ENCODE measurements around the gene FBL. TPM values are rescaled to one million over a fixed set of nuclear protein-coding genes. Genes with fewer than 3 reads are reported as not detected.

FBL gene
- total RNA-seq, 1 donor from 2014 or later, result 547 TPM

DNA sequence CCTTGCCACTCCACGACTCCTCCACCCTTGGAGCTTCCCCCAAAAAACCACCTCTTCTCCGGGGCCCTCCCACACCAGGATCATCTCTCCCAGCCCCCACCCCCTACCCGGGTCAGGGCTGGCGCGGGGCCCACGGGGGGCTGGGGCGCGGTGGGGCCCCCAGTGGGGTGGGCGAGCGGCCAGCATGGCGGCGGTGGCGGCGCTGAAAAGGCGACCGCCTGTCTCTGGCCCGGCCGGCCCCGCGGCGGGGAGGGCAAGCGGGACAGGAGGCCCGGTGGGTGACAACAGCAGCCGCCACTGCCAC lies 13.1 kb downstream of the FBL start:
- Mint-ChIP-seq H3K4me3 (ENCODE audit: low read depth) (peak overlapping the region; percentile 51), H3K27me3 (ENCODE audit: low read depth) (no peaks in the 10 kb centered on the region), H3K4me1 (ENCODE audit: low read depth) (peaks cover 28% of the 10 kb centered on the region), H3K9me3 (no peaks in the 10 kb centered on the region), H3K36me3 (ENCODE audit: low read depth) (peaks cover 64% of the 10 kb centered on the region), H3K27ac (peak overlapping the region; percentile 54)
- no peak for DNase-seq (ENCODE audit: low spot score)
- intact Hi-C loops (cut with micrococcal nuclease), result loop anchor here (1.0 to 5.0 kb wide), 2 partner anchors 9 to 139 kb away; partner anchors contain the start of gene PSMC4

DNA sequence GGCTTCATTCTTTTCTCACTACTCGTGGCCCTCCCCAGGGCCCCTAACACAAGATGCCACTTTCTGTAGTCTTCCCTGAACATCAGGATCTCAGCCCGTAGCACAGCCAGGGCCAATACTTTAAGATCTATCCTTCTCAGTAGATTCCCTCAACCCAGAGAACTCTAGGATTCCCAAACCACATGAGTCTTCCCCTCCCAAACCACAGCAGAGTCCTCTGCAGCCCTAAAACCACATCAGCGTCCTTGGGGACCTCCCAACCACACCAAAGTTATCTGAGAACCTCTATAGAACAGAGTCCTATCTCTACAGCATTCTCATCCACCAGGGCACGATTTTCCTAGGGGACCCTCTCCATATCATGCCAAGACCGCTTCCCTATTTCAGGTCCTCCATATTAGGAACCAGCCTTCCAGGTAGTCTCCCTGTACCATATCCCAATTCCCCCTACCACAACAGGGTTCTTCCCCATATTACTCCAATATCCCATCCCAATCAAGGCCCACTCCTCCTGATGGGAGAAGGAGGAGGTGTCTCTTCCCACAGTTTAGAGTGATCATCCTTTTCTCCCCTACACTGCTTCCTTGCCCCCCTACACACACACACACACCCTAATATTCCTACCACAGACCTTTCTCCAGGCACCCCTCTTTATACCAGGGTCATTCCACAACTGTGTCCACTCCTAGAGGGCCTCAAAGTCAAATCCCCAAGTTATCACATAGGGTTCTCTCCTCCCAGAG lies 13.7 kb downstream of the FBL start:
- intact Hi-C loops (cut with micrococcal nuclease), result loop anchor here (1.0 to 5.0 kb wide), 2 partner anchors 8 to 140 kb away; partner anchors contain the start of gene PSMC4
- Mint-ChIP-seq H3K9me3 (no peaks in the 10 kb centered on the region), H3K4me3 (ENCODE audit: low read depth) (peak overlapping the region; percentile 51), H3K27ac (peak overlapping the region; percentile 54), H3K36me3 (ENCODE audit: low read depth) (peaks cover 63% of the 10 kb centered on the region), H3K4me1 (ENCODE audit: low read depth) (peaks cover 28% of the 10 kb centered on the region), H3K27me3 (ENCODE audit: low read depth) (no peaks in the 10 kb centered on the region)
- DNase-seq (ENCODE audit: low spot score), result no peak

DNA sequence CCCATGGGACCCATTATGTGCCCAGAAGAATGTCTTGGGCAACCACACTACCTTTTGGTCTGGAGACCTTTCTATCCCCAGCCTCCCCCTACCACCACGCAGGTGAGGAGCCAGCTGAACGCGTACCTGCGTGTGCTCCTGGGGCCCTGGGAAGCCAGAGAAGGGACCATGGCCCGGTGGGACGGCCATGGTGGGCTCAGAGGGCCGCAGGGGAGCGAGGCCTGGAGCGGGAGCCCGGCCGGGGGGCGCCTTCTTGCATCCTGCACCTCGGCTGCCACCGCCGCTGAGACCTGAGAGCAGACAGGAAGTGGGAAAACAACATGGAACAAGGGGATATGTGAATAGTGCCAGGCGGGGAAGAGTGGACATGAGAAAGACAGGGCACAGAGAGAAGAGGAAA lies 14.5 kb downstream of the FBL start:
- Mint-ChIP-seq H3K36me3 (ENCODE audit: low read depth) (peaks cover 61% of the 10 kb centered on the region), H3K27ac (peak overlapping the region; percentile 54), H3K4me1 (ENCODE audit: low read depth) (peaks cover 28% of the 10 kb centered on the region), H3K27me3 (ENCODE audit: low read depth) (no peaks in the 10 kb centered on the region), H3K4me3 (ENCODE audit: low read depth) (peak overlapping the region; percentile 51), H3K9me3 (no peaks in the 10 kb centered on the region)
- DNase-seq (ENCODE audit: low spot score), result no peak
- intact Hi-C loops (cut with micrococcal nuclease), result loop anchor here (5.0 kb wide), 1 partner anchor 141 kb away; the partner anchor contains the start of gene PSMC4

DNA sequence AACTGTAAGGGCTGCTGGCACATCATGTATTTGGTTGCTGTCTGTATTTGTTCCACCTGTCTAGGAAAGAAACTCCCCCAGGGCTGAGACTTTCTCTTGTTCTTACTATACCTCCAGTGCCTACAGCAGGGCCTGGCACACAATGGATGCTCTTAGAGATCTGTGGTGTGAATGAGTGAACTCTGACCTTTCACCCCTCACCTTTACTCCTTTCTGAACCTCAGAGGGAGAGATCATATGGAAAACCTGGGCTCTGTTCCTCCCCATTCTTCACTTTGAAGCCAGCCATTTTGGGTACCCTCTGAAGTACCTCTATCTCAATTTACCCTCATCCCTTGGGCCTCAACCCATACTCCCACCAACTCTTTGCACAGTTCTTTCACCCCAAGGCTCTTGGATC lies 15.3 kb downstream of the FBL start:
- no peaks in the 10 kb centered on the region for H3K27me3 Mint-ChIP-seq (ENCODE audit: low read depth)
- DNase-seq (ENCODE audit: low spot score), result no peak
- H3K4me3 Mint-ChIP-seq (ENCODE audit: low read depth), result no peak overlapping the region
- intact Hi-C loops (cut with micrococcal nuclease), result loop anchor here (5.0 kb wide), 1 partner anchor 141 kb away; the partner anchor contains the start of gene PSMC4
- H3K36me3 Mint-ChIP-seq (ENCODE audit: low read depth), result peaks cover 56% of the 10 kb centered on the region
- peaks cover 28% of the 10 kb centered on the region for H3K4me1 Mint-ChIP-seq (ENCODE audit: low read depth)
- no peaks in the 10 kb centered on the region for H3K9me3 Mint-ChIP-seq
- peak overlapping the region; percentile 36 for H3K27ac Mint-ChIP-seq

DNA sequence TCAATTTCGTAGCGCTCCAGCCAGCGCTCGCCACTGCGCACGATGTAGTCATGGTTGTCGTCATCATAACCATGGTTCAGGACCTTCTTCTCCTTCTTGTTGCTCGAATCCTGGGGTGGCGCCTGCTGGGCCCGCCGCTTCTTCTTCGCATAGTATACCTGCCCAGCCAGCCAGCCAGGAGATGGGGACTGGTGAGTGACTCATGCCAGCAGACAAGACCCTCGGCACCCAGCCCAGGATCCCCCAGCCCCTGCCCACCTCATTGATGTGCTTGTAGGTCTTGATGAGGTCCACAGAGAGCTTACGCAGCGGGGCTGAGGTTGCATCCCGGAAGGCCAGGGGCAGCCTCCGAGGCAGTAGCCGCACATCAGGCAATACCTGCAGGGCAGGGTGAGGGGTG lies 15.8 kb downstream of the FBL start:
- no peak for DNase-seq (ENCODE audit: low spot score)
- Mint-ChIP-seq H3K4me3 (ENCODE audit: low read depth) (no peak overlapping the region), H3K27me3 (ENCODE audit: low read depth) (no peaks in the 10 kb centered on the region), H3K9me3 (no peaks in the 10 kb centered on the region), H3K36me3 (ENCODE audit: low read depth) (peaks cover 56% of the 10 kb centered on the region), H3K4me1 (ENCODE audit: low read depth) (peaks cover 28% of the 10 kb centered on the region), H3K27ac (no peak overlapping the region)
- intact Hi-C loops (cut with micrococcal nuclease), result loop anchor here (5.0 kb wide), 1 partner anchor 142 kb away; the partner anchor contains the start of gene PSMC4

DNA sequence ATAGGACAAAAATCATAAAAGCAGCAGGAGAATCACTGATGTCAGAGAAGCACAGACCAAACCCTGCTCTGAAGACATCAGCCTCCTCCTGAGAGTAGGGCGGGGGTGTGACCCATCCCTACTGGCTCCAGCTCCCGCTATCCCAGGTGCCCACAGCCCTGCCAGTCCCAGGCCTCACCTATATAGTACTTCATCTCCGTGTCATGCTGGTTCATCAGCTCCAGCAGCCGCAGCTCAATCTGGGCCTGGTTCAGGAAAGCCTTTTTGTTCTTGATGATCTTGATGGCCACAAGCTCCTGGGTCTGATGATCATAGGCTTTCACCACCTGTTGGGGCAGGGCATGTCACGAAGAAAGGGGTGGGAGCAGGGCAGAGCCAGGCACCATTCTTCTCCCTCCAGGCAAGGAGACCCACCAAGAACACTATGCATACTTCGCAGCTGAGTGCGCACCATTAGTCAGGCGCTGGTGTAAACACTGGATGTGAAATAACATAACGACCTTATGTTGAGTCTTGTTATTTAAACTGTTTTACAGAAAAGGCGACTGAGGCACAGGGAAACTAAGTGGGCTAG lies 16.4 kb downstream of the FBL start:
- peaks cover 53% of the 10 kb centered on the region for H3K36me3 Mint-ChIP-seq (ENCODE audit: low read depth)
- no peak overlapping the region for H3K4me3 Mint-ChIP-seq (ENCODE audit: low read depth)
- H3K27ac Mint-ChIP-seq, result no peak overlapping the region
- peaks cover 27% of the 10 kb centered on the region for H3K4me1 Mint-ChIP-seq (ENCODE audit: low read depth)
- intact Hi-C loops (cut with micrococcal nuclease), result loop anchor here (5.0 kb wide), 1 partner anchor 143 kb away; the partner anchor contains the start of gene PSMC4
- DNase-seq (ENCODE audit: low spot score), result no peak
- H3K9me3 Mint-ChIP-seq, result no peaks in the 10 kb centered on the region
- no peaks in the 10 kb centered on the region for H3K27me3 Mint-ChIP-seq (ENCODE audit: low read depth)

DNA sequence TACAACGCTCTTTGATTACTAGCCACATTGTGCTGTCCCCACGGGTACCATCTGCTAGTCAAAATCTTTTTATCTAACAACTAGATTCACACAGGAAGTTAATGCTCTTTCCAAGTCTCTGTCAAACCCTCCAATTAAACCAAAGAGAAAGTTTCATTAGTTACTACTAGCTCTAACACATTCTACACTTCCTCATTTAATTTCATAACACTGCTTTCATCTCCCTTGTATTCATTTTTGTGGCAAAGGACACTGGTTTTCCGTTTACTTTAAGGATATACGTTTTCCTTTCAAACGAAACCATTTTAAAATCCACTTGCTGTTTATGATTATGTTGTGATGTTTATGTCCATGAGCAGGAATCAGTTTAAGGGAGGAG lies 17.5 kb downstream of the FBL start:
- intact Hi-C loops (cut with micrococcal nuclease), result no loop called here
- H3K4me3 Mint-ChIP-seq (ENCODE audit: low read depth), result no peak overlapping the region
- H3K27me3 Mint-ChIP-seq (ENCODE audit: low read depth), result no peaks in the 10 kb centered on the region
- peaks cover 45% of the 10 kb centered on the region for H3K36me3 Mint-ChIP-seq (ENCODE audit: low read depth)
- H3K4me1 Mint-ChIP-seq (ENCODE audit: low read depth), result peaks cover 19% of the 10 kb centered on the region
- no peaks in the 10 kb centered on the region for H3K9me3 Mint-ChIP-seq
- DNase-seq (ENCODE audit: low spot score), result no peak
- no peak overlapping the region for H3K27ac Mint-ChIP-seq

DNA sequence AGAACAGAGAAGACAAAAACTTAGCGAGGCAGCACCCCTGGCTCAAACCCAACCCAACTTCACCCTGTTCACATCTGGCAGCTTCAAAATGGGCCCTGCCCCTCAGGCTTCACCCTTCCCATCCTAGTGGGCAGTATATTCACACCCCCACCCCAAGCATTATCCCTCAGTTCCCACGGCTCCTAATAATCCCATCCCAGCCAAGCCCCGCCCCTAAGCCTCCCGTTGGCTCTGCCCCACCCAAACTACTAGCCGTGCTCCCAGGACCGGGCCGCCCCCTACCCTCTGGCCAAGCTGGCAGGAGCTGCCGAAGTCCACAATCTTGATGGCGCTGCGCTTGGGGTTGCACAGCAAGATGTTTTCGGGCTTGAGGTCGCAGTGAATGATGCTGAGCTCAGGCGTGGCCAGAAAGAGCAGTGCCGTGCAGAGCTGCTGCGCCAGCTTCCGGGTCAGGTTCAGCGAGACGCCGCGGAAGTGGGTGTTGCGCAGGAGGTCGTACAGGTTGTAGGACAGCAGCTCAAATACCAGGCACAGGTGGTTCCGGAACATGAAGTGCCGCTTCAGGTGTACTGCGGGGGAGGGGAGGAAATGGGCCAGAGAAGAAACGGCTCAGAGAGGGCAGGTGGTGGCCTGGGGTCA lies 18.0 kb downstream of the FBL start:
- intact Hi-C loops (cut with micrococcal nuclease), result no loop called here

DNA sequence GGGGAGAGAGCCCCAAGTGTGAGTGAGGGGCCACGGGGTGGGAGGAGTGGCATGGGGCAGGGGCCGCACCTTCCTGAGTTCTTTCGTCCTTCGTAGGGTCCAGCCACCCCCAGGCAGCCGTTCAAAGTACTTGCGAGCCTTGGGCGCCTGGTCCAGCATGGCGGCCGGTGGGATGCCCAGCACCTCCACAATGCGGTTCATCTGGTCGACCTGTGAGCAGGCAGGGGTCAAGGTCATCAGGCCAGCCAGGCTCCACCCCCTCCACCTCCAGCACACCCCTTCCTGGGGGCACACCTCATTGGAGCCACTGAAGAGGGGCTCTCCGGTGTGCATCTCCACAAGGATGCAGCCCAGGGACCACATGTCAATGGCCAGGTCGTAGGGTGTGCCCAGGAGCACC lies 19.0 kb downstream of the FBL start:
- intact Hi-C loops (cut with micrococcal nuclease), result no loop called here
- no peak overlapping the region for H3K4me3 Mint-ChIP-seq (ENCODE audit: low read depth)
- no peaks in the 10 kb centered on the region for H3K9me3 Mint-ChIP-seq

More for the DNA sequence above, 18.0 kb downstream of the FBL start:
- DNase-seq (ENCODE audit: low spot score), result no peak
- no peaks in the 10 kb centered on the region for H3K9me3 Mint-ChIP-seq
- H3K27me3 Mint-ChIP-seq (ENCODE audit: low read depth), result no peaks in the 10 kb centered on the region
- H3K4me1 Mint-ChIP-seq (ENCODE audit: low read depth), result peaks cover 19% of the 10 kb centered on the region
- H3K27ac Mint-ChIP-seq, result no peak overlapping the region
- H3K4me3 Mint-ChIP-seq (ENCODE audit: low read depth), result no peak overlapping the region
- peaks cover 45% of the 10 kb centered on the region for H3K36me3 Mint-ChIP-seq (ENCODE audit: low read depth)

DNA sequence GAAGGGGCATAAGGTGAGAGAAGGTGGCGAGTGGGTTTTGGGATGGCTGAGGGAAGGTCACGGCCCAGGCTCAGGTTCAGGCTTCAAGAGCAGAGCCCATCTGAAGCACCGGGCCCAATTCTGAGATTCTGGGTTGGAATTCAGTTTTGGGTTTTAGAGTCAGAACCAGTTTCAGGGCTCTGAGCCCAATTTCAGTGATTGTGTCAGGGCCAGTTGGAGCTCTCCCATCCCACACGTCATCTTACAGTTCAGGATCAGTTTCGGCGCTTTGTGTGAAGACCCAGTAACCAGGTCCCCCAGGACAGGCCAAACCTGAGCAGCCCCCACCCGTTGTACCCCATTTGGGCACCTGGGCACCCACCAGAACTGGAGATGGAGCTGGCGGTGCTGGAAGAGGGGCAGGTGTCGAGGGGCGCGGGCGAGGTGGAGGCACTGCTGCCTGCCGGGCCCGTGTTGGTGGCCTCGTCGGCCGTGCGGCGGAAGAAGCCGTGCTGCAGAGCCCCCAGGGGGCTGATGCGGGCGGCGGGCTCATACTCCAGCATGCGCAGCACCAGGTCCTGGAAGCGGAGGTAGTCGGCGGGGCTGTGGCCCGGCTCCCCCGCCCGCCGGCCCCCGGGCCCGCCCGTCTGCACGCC lies 19.8 kb downstream of the FBL start:
- no peak for DNase-seq (ENCODE audit: low spot score)
- intact Hi-C loops (cut with micrococcal nuclease), result no loop called here
- no peaks in the 10 kb centered on the region for H3K27me3 Mint-ChIP-seq (ENCODE audit: low read depth)
- peaks cover 7% of the 10 kb centered on the region for H3K4me1 Mint-ChIP-seq (ENCODE audit: low read depth)
- no peaks in the 10 kb centered on the region for H3K9me3 Mint-ChIP-seq
- H3K36me3 Mint-ChIP-seq (ENCODE audit: low read depth), result peaks cover 45% of the 10 kb centered on the region
- H3K4me3 Mint-ChIP-seq (ENCODE audit: low read depth), result no peak overlapping the region
- H3K27ac Mint-ChIP-seq, result no peak overlapping the region

More for the DNA sequence above, 19.0 kb downstream of the FBL start:
- DNase-seq (ENCODE audit: low spot score), result no peak
- Mint-ChIP-seq H3K4me1 (ENCODE audit: low read depth) (peaks cover 11% of the 10 kb centered on the region), H3K27me3 (ENCODE audit: low read depth) (no peaks in the 10 kb centered on the region), H3K27ac (no peak overlapping the region), H3K36me3 (ENCODE audit: low read depth) (peaks cover 45% of the 10 kb centered on the region)

DNA sequence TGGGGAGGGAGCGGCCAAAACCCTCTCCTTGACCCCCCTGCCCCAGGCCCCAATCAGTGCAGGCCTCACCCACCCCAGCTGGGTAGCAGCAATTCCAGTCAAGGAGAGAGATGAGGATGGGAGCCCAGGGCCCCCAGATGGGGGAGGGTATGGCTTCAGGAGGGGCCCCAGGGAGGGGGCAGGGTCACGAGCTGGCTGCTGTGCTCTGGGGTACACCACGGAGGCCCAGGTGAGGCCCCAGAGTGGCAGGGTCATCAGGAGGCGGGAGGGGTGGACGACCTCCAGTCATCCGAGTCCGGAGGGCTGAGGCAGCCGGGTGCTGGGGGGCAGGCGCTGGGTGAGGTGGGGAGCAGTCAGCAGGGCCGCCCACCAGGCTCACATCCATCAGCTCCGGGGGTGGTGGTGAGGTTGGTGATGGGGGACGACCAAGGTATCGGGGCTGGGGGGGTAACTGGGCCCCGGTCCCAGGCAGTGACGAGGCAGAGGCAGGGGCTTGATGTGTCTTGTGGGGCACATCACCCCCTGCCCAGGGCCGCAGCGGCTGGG lies 20.6 kb downstream of the FBL start:
- Mint-ChIP-seq H3K27me3 (ENCODE audit: low read depth) (no peaks in the 10 kb centered on the region), H3K27ac (no peak overlapping the region), H3K9me3 (no peaks in the 10 kb centered on the region), H3K4me1 (ENCODE audit: low read depth) (peaks cover 7% of the 10 kb centered on the region), H3K36me3 (ENCODE audit: low read depth) (peaks cover 37% of the 10 kb centered on the region), H3K4me3 (ENCODE audit: low read depth) (no peak overlapping the region)
- intact Hi-C loops (cut with micrococcal nuclease), result no loop called here
- DNase-seq (ENCODE audit: low spot score), result no peak

DNA sequence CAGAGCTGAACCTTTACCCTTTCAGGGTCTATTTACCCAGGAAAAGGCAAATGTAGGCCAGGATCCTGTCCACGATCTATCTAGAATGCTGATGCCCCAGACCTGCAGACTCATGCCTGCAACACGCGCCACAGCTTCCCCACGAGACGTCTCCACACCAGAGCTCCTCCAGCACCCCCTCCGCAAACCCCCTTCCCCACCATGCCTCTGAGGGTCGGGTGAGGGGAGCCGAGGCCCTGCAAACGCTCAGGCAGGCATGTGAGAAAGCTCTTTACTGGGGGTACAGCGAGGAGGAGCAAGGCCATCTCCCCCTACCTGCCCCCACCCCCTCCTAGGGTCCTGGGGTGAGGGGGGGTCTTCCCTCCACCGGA lies 21.1 kb downstream of the FBL start:
- Mint-ChIP-seq H3K27me3 (ENCODE audit: low read depth) (no peaks in the 10 kb centered on the region), H3K9me3 (no peaks in the 10 kb centered on the region), H3K4me3 (ENCODE audit: low read depth) (no peak overlapping the region), H3K27ac (no peak overlapping the region), H3K36me3 (ENCODE audit: low read depth) (peaks cover 32% of the 10 kb centered on the region), H3K4me1 (ENCODE audit: low read depth) (peaks cover 7% of the 10 kb centered on the region)
- intact Hi-C loops (cut with micrococcal nuclease), result no loop called here
- no peak for DNase-seq (ENCODE audit: low spot score)
